Measurements from ENCODE around the gene PTPN1. TPM values are rescaled to one million over a fixed set of nuclear protein-coding genes. Genes with fewer than 3 reads are reported as not detected.

Gene PTPN1
- total and polyA plus RNA-seq, 8 donors, result 26.3 to 98.6 (median 30.4) TPM

DNA sequence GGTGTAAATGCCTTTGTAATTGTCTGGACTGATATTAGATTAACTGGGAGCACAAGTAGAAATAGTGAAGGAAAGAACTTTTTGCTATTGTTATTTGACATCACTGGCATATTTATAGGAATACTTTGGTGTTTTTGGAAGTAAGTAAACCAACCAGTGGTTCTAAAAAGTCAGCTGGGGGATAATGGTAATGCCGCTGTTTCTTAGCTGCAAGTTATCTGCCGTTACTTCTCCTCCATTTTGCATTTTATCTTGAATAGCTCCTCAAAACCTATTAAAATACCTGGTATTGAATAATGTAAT lies 3.8 kb downstream of the PTPN1 start:
- Histone ChIP-seq H3K27ac (peak overlapping the region; percentile 78 to 93), H3K4me1 (peaks cover 44 to 92% of the 10 kb centered on the region in 2 donors), H3K27me3 (no peaks in the 10 kb centered on the region), H3K4me3 (peak overlapping the region in 1 of 2 donors; percentile 95), H3K9me3 (no peaks in the 10 kb centered on the region), H3K36me3 (peaks cover 0 to 4% of the 10 kb centered on the region in 2 donors)
- no peak for TF ChIP-seq CTCF (IDR thresholded peaks at IDR 0.05)
- ATAC-seq (no peak), DNase-seq (no peak)
- intact Hi-C loops (cut with DNase I), result no loop called here

GRCh38 chr20:50514750-50515149 lies 4.6 kb downstream of the PTPN1 start:
- H3K27ac ChIP-seq, result peak overlapping the region in 1 of 2 donors; percentile 93
- no peak for DNase-seq
- ATAC-seq, result no peak
- peak overlapping the region in 1 of 2 donors; percentile 95 for H3K4me3 ChIP-seq
- no peak for TF ChIP-seq CTCF (IDR thresholded peaks at IDR 0.05)
- intact Hi-C loops (cut with DNase I), result no loop called here
- no peaks in the 10 kb centered on the region for H3K27me3 ChIP-seq
- H3K36me3 ChIP-seq, result peaks cover 0 to 4% of the 10 kb centered on the region in 2 donors
- peaks cover 46 to 92% of the 10 kb centered on the region in 2 donors for H3K4me1 ChIP-seq
- no peaks in the 10 kb centered on the region for H3K9me3 ChIP-seq

DNA sequence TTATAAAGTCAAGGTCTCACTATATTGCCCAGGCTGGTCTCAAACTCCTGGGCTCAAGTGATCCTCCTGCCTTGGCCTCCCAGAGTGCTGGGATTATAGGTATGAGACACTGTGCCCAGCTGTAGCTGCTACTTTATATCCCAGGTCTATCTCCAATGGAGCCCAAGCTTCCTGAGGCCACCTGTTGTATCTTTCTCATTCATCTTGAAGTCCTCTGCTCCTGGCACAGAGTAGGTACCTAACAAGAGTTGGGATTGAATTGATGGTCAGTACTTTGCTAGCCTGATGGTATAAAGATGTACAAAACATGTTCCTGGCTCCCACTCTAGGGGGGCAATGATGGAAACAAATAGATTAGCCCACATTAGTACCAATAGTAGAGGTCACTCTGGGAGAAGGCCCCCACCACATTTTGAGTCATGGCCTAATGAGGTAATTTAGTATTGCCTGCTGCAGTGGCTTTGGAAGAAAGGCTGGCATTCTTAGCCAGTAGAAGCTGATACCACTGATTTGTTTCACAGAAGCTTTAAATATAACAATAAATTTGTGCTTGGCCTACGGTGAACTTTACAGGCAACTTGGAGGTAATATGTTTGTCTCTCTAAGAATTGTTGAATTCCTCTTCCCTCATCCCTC lies 5.4 kb downstream of the PTPN1 start:
- H3K36me3 ChIP-seq, result peaks cover 0 to 4% of the 10 kb centered on the region in 2 donors
- H3K4me3 ChIP-seq, result no peak overlapping the region
- no peaks in the 10 kb centered on the region for H3K9me3 ChIP-seq
- ATAC-seq, result no peak
- peaks cover 48 to 97% of the 10 kb centered on the region in 2 donors for H3K4me1 ChIP-seq
- TF ChIP-seq CTCF (IDR thresholded peaks at IDR 0.05), result no peak
- no peak for DNase-seq
- intact Hi-C loops (cut with DNase I), result no loop called here
- no peaks in the 10 kb centered on the region for H3K27me3 ChIP-seq
- H3K27ac ChIP-seq, result peak overlapping the region in 1 of 2 donors; percentile 85

DNA sequence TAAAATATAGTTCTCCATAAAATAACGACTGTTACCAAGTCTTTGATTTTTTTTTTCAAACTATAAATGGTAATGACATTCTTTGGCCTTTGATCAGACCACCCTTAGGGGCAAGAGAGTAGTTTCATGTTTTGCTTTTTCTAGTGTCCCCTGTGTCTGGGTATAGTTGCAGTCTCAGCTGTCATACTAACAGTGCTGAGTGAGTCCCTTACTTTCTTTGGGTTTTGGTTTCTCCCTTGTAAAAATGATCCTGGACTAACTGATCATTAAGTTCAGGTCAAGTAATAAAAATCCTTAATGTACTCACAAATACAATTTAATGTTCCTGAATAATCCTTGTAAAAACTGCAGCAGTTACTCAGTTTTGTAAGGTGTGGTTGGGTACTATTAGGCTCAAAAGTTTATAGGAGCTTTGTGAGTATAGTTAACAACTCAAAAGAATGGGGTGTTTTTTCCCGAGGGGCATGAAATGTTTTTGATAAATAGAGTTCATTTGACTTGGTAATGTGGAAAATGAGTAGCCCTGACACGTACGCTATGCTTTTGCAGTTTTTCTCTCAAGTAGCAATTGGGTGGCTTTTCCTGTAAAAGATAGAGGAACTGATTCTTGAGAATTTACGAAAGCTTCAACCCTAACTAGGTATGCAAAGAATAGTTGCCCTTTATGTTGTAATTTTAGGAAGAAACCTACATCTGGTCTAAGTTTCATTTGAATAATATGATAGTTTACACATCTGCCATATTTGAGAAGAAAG lies 6.2 kb downstream of the PTPN1 start:
- no peak overlapping the region for H3K4me3 ChIP-seq
- no peak for TF ChIP-seq CTCF (IDR thresholded peaks at IDR 0.05)
- peaks cover 0 to 4% of the 10 kb centered on the region in 2 donors for H3K36me3 ChIP-seq
- no peaks in the 10 kb centered on the region for H3K9me3 ChIP-seq
- peak overlapping the region; percentile 71 to 85 for H3K27ac ChIP-seq
- intact Hi-C loops (cut with DNase I), result no loop called here
- ATAC-seq, result no peak
- no peaks in the 10 kb centered on the region for H3K27me3 ChIP-seq
- no peak for DNase-seq
- H3K4me1 ChIP-seq, result peaks cover 55 to 100% of the 10 kb centered on the region in 2 donors
